B cell (primary cell): ENCODE measurements around the gene SNRNP27.

Experiments
- EZH2 ChIP-seq: IDR thresholded peaks from 2 replicates; pipeline ENCODE4 v1.6.1; 2012; ENCODE audit warnings: borderline replicate concordance, low read depth, mild to moderate bottlenecking, moderate library complexity, low read length; ENCODE audit not compliant: insufficient read depth, poor library complexity, severe bottlenecking
- TF ChIP-seq, protein P1 (sequence below): fragments of 200-600 bp; IDR thresholded peaks from one replicate; pipeline ENCODE4 v1.8.0; 2022; ENCODE audit warnings: antibody characterized with exemption, mild to moderate bottlenecking

DNA sequence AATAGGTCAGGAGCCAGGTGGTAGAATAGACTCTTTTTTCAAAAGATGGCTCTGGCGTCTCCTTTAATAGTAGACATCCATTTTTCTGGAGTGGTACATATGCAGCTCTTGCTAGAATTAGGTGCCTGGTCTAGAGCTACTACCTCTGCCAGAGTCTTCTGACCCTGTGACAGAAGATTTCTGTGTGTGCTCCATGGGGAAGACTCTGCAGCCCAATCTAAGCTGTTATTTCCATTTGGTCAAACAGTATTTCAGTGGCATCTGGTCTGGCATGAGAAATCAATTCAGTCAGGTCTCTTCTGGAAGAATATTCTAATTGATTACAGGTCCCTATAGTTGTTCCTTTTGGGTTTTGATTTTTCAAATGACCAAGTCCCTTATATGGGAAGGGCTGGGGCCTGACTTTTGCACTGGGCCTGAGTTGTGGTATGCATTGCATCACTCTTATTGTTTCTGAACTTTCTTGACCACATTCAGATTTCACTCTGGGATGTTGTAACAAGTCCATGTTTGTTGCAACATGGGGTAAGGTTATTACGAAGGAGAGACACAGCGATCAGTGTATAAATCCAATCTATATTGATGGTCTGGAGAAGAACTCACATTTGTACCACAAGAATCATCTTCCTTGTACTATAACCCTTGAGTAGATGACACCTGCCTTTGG, 33.2 kb downstream of the SNRNP27 start:
- TF ChIP-seq, protein P1, sequence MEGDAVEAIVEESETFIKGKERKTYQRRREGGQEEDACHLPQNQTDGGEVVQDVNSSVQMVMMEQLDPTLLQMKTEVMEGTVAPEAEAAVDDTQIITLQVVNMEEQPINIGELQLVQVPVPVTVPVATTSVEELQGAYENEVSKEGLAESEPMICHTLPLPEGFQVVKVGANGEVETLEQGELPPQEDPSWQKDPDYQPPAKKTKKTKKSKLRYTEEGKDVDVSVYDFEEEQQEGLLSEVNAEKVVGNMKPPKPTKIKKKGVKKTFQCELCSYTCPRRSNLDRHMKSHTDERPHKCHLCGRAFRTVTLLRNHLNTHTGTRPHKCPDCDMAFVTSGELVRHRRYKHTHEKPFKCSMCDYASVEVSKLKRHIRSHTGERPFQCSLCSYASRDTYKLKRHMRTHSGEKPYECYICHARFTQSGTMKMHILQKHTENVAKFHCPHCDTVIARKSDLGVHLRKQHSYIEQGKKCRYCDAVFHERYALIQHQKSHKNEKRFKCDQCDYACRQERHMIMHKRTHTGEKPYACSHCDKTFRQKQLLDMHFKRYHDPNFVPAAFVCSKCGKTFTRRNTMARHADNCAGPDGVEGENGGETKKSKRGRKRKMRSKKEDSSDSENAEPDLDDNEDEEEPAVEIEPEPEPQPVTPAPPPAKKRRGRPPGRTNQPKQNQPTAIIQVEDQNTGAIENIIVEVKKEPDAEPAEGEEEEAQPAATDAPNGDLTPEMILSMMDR, result no peak
- TF ChIP-seq EZH2, result no peak
